NOMO-1 (cell line): ENCODE results near the gene USO1.

Experiments
- DNase-seq, 2 experiments: peaks; one replicate each; lab custom pipeline; 2025; ENCODE audit not compliant: unreplicated experiment in 2 of 2; lab: John Stamatoyannopoulos, UW

Gene USO1

DNA sequence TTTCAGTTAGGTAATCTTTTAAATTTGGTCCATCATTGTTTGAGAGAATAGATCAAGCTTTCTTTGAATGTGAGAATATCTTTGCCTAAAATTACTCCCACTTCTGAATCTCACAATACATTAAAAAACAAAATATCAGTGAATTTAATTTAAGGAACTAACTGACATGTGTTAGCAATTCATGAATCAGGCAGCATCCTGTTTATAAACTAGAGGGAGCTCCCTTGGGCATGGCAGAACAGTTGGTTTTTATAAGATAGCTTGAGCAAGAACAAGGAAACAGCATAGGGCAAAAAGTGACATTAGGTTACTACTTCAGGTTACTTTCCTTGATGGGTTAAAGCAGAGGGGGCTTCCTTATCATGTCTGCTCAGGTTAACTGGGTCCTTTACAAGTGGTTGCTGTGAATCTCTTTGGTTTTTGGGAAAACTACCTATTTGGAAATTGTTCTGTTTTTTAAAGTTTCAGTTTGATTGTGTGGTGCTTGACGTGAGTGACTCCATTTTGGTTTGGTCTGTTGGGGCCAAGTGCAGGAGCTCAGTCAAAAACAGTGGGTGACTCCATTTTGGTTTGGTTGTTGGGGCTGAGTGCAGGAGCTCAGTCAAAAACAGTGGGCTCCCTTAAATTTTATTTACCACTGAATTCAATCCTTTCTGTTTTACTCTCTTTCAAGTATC is 109.9 kb downstream of the USO1 start:
- DNase-seq = peak in 1 of 2 experiments; percentile 13

DNA sequence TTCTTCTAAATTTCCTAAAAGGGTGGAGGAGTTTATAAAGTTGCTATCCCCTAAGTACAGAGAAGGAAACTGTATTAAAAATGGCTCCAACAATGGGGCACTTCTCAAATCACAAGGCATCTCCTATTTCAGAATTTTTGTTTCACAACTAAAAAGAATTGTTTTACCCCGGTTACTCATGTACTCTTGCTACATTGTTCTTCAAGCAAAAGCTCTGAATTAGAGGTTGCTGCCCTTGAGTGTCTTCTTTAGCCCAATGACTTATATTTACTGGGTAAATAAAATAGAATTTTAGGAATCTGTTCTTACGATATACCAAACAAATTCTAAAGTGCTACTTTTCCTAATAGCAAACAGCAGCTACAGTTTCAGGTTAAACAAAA is 110.4 kb downstream of the USO1 start:
- DNase-seq = no peak

GRCh38 chr4:75841641-75842520 is 117.5 kb downstream of the USO1 start:
- DNase-seq = peak in 1 of 2 experiments; percentile 28

DNA sequence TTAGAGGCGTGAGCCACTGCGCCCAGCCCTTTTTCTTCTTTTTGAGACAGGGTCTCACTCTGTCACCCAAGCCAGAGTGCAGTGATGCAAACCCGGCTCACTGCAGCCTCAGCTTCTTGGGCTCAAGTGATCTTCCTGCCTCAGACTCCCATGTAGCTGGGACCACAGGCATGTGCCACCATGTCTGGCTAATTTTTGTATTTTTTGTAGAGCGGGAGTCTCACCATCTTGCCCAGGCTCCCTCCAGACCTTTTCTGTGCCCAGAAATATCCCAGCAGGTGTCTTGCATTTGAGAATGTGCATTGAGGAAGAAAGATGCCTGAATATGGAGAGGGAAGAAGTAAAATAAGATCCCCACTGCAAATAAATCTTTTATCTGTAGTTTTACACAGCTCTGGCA is 119.2 kb downstream of the USO1 start:
- no peak for DNase-seq

DNA sequence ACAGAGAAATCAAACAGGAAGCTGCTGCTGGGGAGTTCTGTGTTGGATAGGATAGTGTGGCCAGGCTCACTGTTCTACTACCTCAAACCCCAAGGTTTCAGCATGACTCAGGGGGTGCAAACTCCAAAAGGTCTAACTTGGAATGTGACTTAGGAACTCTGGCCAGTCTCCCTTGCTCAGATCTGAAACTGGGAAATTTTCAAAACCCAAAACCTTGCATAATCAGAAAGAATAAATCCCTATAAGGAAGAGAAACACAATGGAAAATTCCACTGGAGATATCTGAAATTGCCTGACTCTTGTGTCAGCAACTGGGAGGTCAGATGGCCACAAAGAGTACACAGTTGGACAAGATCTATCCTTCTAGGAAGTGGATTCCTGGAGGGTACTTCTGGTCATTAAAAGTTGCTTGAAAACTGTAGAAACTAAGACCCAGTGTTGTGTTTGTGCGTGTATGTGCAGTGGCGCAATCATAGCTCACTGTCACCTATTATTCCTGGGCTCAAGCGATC is 119.8 kb downstream of the USO1 start:
- no peak for DNase-seq

DNA sequence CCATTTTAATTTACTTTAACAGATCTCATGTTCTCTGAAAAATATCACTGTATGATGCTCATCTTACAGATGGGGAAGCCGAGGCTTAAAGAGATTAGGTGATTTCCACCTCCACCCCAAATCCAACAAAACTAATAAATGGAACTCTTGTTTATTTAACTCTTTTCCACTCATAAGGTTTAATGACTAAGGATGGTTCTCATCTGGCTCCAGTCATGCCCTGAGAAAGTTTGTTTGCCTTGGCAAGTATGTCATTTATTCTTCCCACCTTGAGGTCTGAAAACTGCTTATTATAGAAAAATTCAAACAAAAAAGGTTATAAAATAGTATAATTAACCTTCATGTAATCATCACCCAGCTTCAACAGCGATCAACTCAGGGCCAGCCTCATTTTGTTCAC is 121.6 kb downstream of the USO1 start:
- no peak for DNase-seq

DNA sequence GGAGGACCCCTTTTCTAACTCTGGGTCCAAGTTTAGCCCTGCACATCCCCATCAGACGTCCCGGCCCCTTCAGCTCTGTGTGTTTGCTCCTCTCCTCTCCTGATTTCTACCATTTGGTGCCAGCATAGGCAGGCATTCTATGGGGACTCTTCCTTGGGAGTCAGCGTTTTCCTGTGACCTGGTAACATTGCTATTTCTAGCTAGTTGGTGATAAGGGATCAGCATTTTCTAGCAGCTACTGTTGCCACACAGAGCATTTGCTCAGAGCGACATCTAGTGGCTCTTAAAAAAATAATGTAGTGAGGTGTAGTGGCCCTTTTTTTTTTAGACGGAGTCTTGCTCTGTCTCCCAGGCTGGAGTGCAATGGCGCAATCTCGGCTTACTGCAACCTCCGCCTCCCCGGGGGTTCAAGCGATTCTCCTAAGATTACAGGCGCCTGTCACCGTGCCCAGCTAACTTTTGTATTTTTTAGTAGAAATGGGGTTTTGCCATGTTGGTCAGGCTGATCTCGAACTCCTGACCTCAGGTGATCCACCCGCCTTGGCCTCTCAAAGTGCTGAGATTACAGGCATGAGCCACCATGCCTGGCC is 123.9 kb downstream of the USO1 start:
- DNase-seq = peak; percentile 70 to 72

DNA sequence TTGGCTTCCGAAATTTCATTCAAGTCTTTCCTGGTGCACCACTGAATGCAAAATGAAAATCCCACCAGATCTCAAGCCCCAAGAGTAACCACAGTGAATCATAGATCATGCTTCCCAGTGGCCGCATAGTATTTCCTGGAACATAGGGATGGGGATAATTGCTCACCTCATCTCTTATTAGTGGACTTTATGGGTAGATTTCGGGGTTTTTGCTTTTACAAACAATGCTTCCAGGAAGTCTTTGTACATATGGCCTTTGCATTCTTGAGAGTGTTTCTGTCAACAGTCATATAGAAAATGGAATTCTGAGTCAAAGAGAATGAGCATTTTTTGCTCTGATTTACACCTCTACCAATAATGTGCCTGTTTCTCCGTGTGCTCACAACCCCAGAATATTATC is 124.5 kb downstream of the USO1 start:
- DNase-seq = no peak

DNA sequence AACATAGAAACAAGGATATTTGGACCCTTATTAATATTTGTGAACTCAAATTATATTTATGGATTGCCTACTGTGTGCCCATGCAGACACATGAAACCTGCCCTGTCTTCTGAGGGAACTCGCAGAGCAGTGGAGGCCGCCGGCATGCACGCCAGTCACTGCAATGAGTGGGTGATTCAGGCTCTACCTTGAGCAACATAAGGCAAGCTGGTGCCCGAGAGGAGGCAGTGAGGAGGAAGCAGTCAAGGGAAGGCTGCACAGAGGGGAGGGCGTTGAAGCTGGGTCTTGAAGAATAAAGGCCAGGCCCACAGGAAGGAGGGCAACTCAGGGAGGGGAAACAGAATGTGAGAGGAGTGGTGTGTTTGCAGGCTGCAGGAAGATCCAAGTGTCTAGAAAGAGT is 125.1 kb downstream of the USO1 start:
- DNase-seq = peak; percentile 67 to 81

DNA sequence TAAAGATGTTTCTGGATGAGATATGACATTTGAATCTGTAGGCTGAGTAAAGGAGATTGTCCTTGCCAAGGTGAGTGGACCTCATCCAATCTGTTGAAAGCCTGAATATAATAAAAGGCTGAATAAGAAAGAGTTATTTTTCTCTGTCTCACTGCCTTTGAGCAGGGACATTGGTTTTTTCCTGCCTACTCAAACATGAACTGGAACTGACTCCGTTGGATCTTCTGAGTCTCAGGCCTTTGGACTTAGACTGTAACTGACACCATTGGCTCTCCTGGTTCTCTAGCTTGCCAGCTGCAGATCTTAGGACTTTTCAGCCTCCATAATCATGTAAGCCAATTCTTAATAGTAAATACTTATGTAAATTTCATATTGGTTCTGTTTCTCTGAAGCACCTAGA is 134.3 kb downstream of the USO1 start:
- DNase-seq = no peak

DNA sequence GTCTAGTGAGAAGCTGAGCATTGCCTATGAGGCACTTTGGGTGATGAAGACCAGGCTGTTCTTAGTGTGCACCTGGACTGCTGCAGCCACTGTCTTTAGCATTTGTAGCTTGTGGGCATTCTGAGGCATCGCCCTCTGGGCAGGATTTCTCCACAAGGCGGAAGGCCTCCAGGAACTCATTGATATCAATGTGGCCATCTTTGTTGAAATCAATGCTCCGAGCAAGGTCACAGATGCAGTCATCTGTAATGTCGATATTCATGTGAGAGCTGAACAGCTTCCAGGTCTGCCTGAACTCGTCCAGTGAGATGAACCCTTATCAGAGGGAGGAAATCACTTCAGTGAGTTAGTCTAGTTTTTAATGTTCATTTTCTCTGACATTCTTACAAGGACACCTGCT is 136.2 kb downstream of the USO1 start:
- DNase-seq = no peak
